Measurements from ENCODE around the gene BTBD2.

GRCh38 chr19:1980809-1981181 is 34.7 kb downstream of the BTBD2 start:
- TF ChIP-seq CTCF (IDR thresholded peaks at IDR 0.05): no peak
- no peak for TF ChIP-seq POLR2A (IDR thresholded peaks at IDR 0.05)
- TF ChIP-seq EP300 (IDR thresholded peaks at IDR 0.05): no peak

Measured in sigmoid colon (tissue), 4 donors.